H7 (cell line): ENCODE data around the gene NEDD4L. TPM values are rescaled to one million over a fixed set of nuclear protein-coding genes. Genes with fewer than 3 reads are reported as not detected.
"Not testable (repeated sequence)": the region's sequence is repeated elsewhere in the genome, so short reads cannot be mapped to it uniquely, and the experiment has no call there.

Experiments
- DNase-seq: peaks from one replicate; pipeline ENCODE4 v3.0.0; 2012
- H3K27me3 ChIP-seq: 2 replicates; pipeline ENCODE4 v1.6.0; 2011; ENCODE audit warnings: mild to moderate bottlenecking, low read length; ENCODE audit not compliant: control insufficient read depth, insufficient read depth
- H3K36me3 ChIP-seq: replicated peaks from 2 replicates; pipeline ENCODE4 v1.5.1; 2011; ENCODE audit warnings: low read length; ENCODE audit not compliant: control insufficient read depth, insufficient read depth
- H3K4me3 ChIP-seq: 2 replicates; pipeline ENCODE4 v1.5.1; 2011; ENCODE audit warnings: low read depth, mild to moderate bottlenecking, control low read depth, low read length, moderate library complexity; ENCODE audit not compliant: insufficient read depth
- total RNA-seq: library from RNA; depleted of rRNA; stranded (reverse); fragments of >200 nt; shearing (Covaris generic); gene quantifications from 2 replicates; pipeline ENCODE4 v1.2.3, GENCODE V29; 2014

Gene NEDD4L
- total RNA-seq, 1 experiment from 2014 or later: 39.8 TPM

GRCh38 chr18:58168993-58169392, 125.0 kb downstream of the NEDD4L start:
- H3K27me3 ChIP-seq: no peaks in the 10 kb centered on the region
- no peaks in the 10 kb centered on the region; the same call in 1 of the 2 replicates for H3K36me3 ChIP-seq
- DNase-seq: no peak
- no peak overlapping the region for H3K4me3 ChIP-seq

DNA sequence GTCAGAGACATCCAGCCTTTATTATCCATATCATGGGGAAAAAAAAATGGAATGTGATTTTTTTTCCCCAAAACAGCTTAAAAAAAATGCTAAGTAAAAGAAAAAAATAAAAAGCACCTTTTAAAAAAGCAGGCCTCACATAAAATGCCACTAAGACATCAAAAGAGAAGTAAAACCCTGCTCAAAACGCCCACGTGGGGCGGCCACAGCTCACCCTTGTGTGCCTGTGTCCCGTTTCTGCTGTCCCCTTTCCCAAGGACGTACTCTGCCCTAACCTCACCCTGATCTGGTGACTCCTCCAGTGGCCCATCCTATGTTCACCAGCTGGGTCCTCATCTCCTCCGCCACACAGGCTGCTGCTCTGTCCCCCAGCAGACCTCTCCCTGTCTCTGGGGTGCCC, 125.4 kb downstream of the NEDD4L start:
- DNase-seq: no peak
- no peak overlapping the region for H3K4me3 ChIP-seq
- no peaks in the 10 kb centered on the region; the same call in 1 of the 2 replicates for H3K36me3 ChIP-seq
- H3K27me3 ChIP-seq: no peaks in the 10 kb centered on the region

- not testable (repeated sequence) for H3K36me3 ChIP-seq, H3K27me3 ChIP-seq, DNase-seq, H3K4me3 ChIP-seq
These were observed 126.0 kb downstream of the NEDD4L start for GRCh38 chr18:58170036-58170435.

GRCh38 chr18:58172031-58172430, 128.0 kb downstream of the NEDD4L start:
- H3K27me3 ChIP-seq: no peaks in the 10 kb centered on the region
- no peaks in the 10 kb centered on the region; the same call in 1 of the 2 replicates for H3K36me3 ChIP-seq
- H3K4me3 ChIP-seq: no peak overlapping the region
- DNase-seq: no peak

GRCh38 chr18:58174285-58174684, 130.3 kb downstream of the NEDD4L start:
- H3K4me3 ChIP-seq: no peak overlapping the region
- H3K27me3 ChIP-seq: no peaks in the 10 kb centered on the region
- no peaks in the 10 kb centered on the region; the same call in 1 of the 2 replicates for H3K36me3 ChIP-seq
- DNase-seq: peak; percentile 51

- DNase-seq: no peak
- H3K4me3 ChIP-seq: no peak overlapping the region
- no peaks in the 10 kb centered on the region; the same call in 1 of the 2 replicates for H3K36me3 ChIP-seq
These were observed 131.2 kb downstream of the NEDD4L start for GRCh38 chr18:58175122-58175785.

GRCh38 chr18:58175786-58176176, 131.8 kb downstream of the NEDD4L start:
- Histone ChIP-seq H3K36me3 (no peaks in the 10 kb centered on the region; the same call in 1 of the 2 replicates), H3K27me3 (no peaks in the 10 kb centered on the region), H3K4me3 (no peak overlapping the region)
- no peak for DNase-seq

More at GRCh38 chr18:58175122-58175785, 131.2 kb downstream of the NEDD4L start:
- H3K27me3 ChIP-seq: no peaks in the 10 kb centered on the region

GRCh38 chr18:58177004-58177717, 133.1 kb downstream of the NEDD4L start:
- H3K4me3 ChIP-seq: no peak overlapping the region
- H3K36me3 ChIP-seq: no peaks in the 10 kb centered on the region
- H3K27me3 ChIP-seq: no peaks in the 10 kb centered on the region
- DNase-seq: no peak

DNA sequence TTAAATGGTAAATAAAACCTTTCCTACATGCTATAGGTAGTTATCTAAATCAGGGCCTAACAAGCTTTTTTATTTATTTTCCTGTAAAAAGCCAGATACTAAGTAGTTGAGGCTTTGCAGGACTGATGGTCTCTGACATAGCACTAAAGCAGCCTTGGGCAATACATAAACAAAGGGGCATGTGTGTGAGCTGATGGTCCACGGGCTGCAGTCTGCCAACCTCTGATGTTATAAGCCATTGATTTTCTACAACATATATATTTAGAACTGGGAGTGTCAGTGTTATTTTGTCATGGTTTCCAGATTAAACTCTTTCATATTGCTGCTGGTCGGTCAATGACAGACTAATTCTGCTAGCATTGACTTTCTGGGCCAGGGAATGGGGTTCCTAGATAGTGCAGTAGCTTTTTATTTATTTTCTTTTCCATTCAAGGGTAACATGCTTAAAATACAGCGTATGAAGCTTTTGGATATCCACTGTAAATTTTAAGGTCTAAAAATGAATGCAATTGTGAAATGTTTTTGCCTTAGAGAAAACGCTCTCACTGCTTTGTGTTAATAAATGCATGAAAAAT, 134.0 kb downstream of the NEDD4L start:
- Histone ChIP-seq H3K4me3 (no peak overlapping the region), H3K27me3 (no peaks in the 10 kb centered on the region), H3K36me3 (no peaks in the 10 kb centered on the region)
- no peak for DNase-seq

- Histone ChIP-seq H3K27me3 (no peaks in the 10 kb centered on the region), H3K36me3 (no peaks in the 10 kb centered on the region), H3K4me3 (no peak overlapping the region)
- no peak for DNase-seq
These were observed 134.5 kb downstream of the NEDD4L start for GRCh38 chr18:58178511-58178910.

- Histone ChIP-seq H3K4me3 (no peak overlapping the region), H3K27me3 (no peaks in the 10 kb centered on the region), H3K36me3 (no peaks in the 10 kb centered on the region)
- no peak for DNase-seq
These were observed 136.1 kb downstream of the NEDD4L start for GRCh38 chr18:58180172-58180571.

DNA sequence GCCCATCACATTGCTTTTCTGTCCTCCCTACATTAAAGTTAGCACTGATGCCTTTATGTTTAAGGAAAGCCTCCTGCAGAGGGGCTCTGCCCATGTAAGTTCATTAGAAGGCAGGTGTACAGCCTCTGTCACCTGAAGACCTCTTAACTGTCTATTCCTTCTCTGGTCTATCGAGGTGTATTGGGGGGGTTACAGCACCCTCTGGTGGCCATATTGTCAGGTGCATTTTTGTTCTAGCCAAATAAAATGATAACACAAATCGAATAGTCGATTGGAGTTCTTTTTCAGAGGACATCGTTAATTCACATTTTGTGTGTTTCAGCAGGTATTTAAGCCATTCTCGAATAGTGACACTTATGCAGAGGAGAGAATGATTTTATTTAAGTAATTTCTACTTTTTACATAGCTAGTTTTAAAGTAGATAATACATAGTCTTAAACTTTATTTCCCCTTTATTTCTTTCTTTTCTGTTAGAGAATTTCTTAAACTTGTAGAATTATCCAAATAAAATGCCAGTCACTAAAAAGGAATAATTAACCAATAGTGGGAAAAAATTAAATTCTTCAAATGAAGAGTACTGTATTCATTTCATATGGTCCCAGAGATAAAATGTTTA, 136.8 kb downstream of the NEDD4L start:
- no peak overlapping the region for H3K4me3 ChIP-seq
- no peaks in the 10 kb centered on the region for H3K27me3 ChIP-seq
- DNase-seq: peak; percentile 81
- H3K36me3 ChIP-seq: no peaks in the 10 kb centered on the region

DNA sequence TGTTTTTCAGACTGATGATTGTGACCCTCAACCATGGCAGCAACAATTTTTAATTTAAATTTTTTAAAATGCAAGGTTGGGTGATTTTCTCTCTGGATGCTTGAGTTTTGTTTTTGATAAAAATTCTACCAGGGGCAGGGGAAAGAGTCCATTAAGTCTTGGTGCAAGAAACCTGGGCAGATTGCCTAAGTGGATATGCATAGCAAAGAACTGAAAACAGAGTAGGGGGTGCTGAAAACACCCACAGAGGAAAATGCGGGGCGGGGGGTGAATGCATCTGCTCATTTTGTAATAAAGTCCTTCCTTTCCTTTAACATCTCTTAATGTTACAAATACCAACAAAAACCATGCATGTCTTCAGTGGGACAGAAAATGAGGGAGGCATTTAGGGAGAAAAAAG, 138.0 kb downstream of the NEDD4L start:
- no peak for DNase-seq
- no peak overlapping the region for H3K4me3 ChIP-seq
- no peaks in the 10 kb centered on the region for H3K36me3 ChIP-seq
- H3K27me3 ChIP-seq: no peaks in the 10 kb centered on the region

GRCh38 chr18:58183226-58183625, 139.2 kb downstream of the NEDD4L start:
- no peak overlapping the region for H3K4me3 ChIP-seq
- H3K36me3 ChIP-seq: no peaks in the 10 kb centered on the region
- no peaks in the 10 kb centered on the region for H3K27me3 ChIP-seq
- no peak for DNase-seq
